ENCODE results near the gene ANKDD1A.

DNA sequence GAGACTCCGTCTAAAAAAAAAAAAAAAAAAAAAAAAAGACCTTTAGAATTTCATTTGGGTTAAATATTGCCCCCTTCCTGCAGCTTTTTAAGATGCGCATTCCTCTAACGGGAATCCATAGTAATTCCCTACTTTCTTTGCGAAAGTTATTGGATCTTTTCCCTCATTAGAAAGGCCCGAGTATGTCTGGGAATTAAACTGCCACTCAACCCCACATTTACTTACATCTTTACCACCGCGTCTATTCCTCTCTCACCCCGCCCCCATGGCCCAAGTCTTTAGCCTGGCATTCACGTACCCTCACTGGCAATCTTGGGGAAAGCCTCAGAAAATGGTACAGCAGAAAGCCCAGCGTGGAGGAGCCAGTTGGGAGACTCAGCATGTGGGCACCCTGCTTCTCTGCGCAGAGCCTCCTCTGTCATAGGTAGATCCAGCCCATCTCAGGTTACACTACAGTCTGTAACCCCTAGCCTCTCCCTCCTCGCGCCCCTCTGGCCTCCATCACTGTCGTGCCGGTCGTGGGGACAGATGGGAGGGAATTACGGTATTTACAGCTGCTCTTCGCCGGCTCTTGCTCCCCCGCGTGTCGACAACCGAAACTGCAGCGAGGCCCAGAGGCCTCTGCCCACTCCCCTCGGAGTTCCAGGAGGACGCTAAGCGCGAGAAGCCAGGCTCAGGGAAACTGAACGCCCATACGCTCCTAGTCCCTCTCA, 6.4 kb upstream of the ANKDD1A start:
- TF ChIP-seq, protein P1, sequence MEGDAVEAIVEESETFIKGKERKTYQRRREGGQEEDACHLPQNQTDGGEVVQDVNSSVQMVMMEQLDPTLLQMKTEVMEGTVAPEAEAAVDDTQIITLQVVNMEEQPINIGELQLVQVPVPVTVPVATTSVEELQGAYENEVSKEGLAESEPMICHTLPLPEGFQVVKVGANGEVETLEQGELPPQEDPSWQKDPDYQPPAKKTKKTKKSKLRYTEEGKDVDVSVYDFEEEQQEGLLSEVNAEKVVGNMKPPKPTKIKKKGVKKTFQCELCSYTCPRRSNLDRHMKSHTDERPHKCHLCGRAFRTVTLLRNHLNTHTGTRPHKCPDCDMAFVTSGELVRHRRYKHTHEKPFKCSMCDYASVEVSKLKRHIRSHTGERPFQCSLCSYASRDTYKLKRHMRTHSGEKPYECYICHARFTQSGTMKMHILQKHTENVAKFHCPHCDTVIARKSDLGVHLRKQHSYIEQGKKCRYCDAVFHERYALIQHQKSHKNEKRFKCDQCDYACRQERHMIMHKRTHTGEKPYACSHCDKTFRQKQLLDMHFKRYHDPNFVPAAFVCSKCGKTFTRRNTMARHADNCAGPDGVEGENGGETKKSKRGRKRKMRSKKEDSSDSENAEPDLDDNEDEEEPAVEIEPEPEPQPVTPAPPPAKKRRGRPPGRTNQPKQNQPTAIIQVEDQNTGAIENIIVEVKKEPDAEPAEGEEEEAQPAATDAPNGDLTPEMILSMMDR (IDR thresholded peaks at IDR 0.05) = no peak
- TF ChIP-seq ZFX (IDR thresholded peaks at IDR 0.05; ENCODE audit: borderline replicate concordance) = no peak
